Type B pancreatic cell (in vitro differentiated cells): ENCODE results near the gene GLRB. TPM values are rescaled to one million over a fixed set of nuclear protein-coding genes. Genes with fewer than 3 reads are reported as not detected.

Source experiments
- DNase-seq: peaks from one replicate; pipeline ENCODE4 v3.0.0; 2021; ENCODE audit warnings: mixed read lengths; ENCODE audit not compliant: unreplicated experiment; ENCODE audit errors: extremely low spot score
- H3K27ac Mint-ChIP-seq: 2 replicates; pipeline ENCODE4 v1.8.0; 2021; ENCODE audit warnings: mild to moderate bottlenecking, mixed read lengths
- H3K27me3 Mint-ChIP-seq: 2 replicates; pipeline ENCODE4 v1.8.0; 2021; ENCODE audit warnings: mixed read lengths
- H3K36me3 Mint-ChIP-seq: 2 replicates; pipeline ENCODE4 v1.8.0; 2021; ENCODE audit warnings: mixed read lengths
- H3K4me1 Mint-ChIP-seq: one replicate; pipeline ENCODE4 v1.8.0; 2021; ENCODE audit warnings: mixed read lengths; ENCODE audit not compliant: unreplicated experiment
- H3K4me3 Mint-ChIP-seq: 2 replicates; pipeline ENCODE4 v1.8.0; 2021; ENCODE audit warnings: mild to moderate bottlenecking, mixed read lengths
- H3K9me3 Mint-ChIP-seq: 2 replicates; pipeline ENCODE4 v1.8.0; 2021; ENCODE audit warnings: mixed read lengths
- CTCF ChIP-seq: fragments of 200-600 bp; sonication (generic); conservative IDR thresholded peaks from 2 replicates; pipeline ENCODE4 v1.5.0; 2021; ENCODE audit warnings: antibody characterized with exemption, mild to moderate bottlenecking
- total RNA-seq: library from RNA; stranded (reverse); gene quantifications from 2 replicates; pipeline ENCODE4 v1.2.1, GENCODE V29; 2021; ENCODE audit warnings: low replicate concordance

The GLRB gene
- total RNA-seq, 1 donor from 2014 or later: 5.2 TPM

- Mint-ChIP-seq H3K36me3 (peaks cover 3% of the 10 kb centered on the region), H3K27ac (no peak overlapping the region), H3K4me1 (no peaks in the 10 kb centered on the region), H3K9me3 (no peaks in the 10 kb centered on the region), H3K4me3 (no peak overlapping the region), H3K27me3 (no peaks in the 10 kb centered on the region)
- TF ChIP-seq CTCF: no peak
- no peak for DNase-seq
Observed at GRCh38 chr4:157099506-157099905, 23.6 kb downstream of the GLRB start.

- DNase-seq: no peak
- no peaks in the 10 kb centered on the region for H3K4me1 Mint-ChIP-seq
- H3K36me3 Mint-ChIP-seq: no peaks in the 10 kb centered on the region
- H3K27ac Mint-ChIP-seq: no peak overlapping the region
- H3K4me3 Mint-ChIP-seq: no peak overlapping the region
- H3K27me3 Mint-ChIP-seq: no peaks in the 10 kb centered on the region
- TF ChIP-seq CTCF: no peak
- peaks cover 3% of the 10 kb centered on the region for H3K9me3 Mint-ChIP-seq
Observed at GRCh38 chr4:157104541-157104940, 28.6 kb downstream of the GLRB start.

GRCh38 chr4:157114671-157115070 is 38.7 kb downstream of the GLRB start:
- Mint-ChIP-seq H3K4me3 (no peak overlapping the region), H3K27ac (no peak overlapping the region), H3K36me3 (no peaks in the 10 kb centered on the region), H3K9me3 (no peaks in the 10 kb centered on the region), H3K4me1 (no peaks in the 10 kb centered on the region), H3K27me3 (no peaks in the 10 kb centered on the region)
- TF ChIP-seq CTCF: no peak
- no peak for DNase-seq

GRCh38 chr4:157115613-157116335 is 39.8 kb downstream of the GLRB start:
- Mint-ChIP-seq H3K27ac (peak overlapping the region; percentile 61), H3K4me3 (no peak overlapping the region), H3K9me3 (no peaks in the 10 kb centered on the region), H3K4me1 (no peaks in the 10 kb centered on the region), H3K27me3 (no peaks in the 10 kb centered on the region), H3K36me3 (no peaks in the 10 kb centered on the region)
- TF ChIP-seq CTCF: no peak
- DNase-seq: no peak

- DNase-seq: no peak
- TF ChIP-seq CTCF: no peak
- Mint-ChIP-seq H3K9me3 (no peaks in the 10 kb centered on the region), H3K27ac (no peak overlapping the region), H3K27me3 (no peaks in the 10 kb centered on the region), H3K36me3 (no peaks in the 10 kb centered on the region), H3K4me3 (no peak overlapping the region), H3K4me1 (no peaks in the 10 kb centered on the region)
Observed at GRCh38 chr4:157121401-157121800, 45.5 kb downstream of the GLRB start.
